HepG2 (cell line): ENCODE results near the gene TGDS. TPM values are rescaled to one million over a fixed set of nuclear protein-coding genes. Genes with fewer than 3 reads are reported as not detected.
A peak's percentile ranks its signal among the peaks of the same experiment; 100 is the strongest.

Source experiments
- ATAC-seq: fragments of 200-7000 bp; cut with Tn5 transposase; 3 replicates; pipeline ENCODE4 v1.9.1; 2020; ENCODE audit warnings: mild to moderate bottlenecking, moderate library complexity
- BruUV-seq: library from RNA; stranded (reverse); fragments of 400-500 nt; replicated peaks from 2 replicates; lab custom pipeline; 2021; lab: Mats Ljungman, UMichigan
- CTCF ChIA-PET: fragments of 300-600 bp; formaldehyde crosslinking; extraction: SDS; loops from one replicate; lab custom pipeline; 2021; ENCODE audit warnings: low total read pairs, inconsistent platforms, low intra/inter-chr PET ratio; lab: Yijun Ruan, JAX
- POLR2A ChIA-PET: fragments of 350-600 bp; sonication (Branson Sonifier 250); formaldehyde crosslinking; loops from one replicate; lab custom pipeline; 2020; ENCODE audit warnings: antibody characterized with exemption, inconsistent platforms; lab: Yijun Ruan, JAX
- DNase-seq: peaks from one replicate; pipeline ENCODE4 v3.0.0-alpha.2; 2015; ENCODE audit warnings: low spot score
- FAIRE-seq: peaks from 3 replicates; lab custom pipeline; 2011; peaks lifted over from hg19 to GRCh38; lab: Jason Lieb, UNC
- H2AFZ ChIP-seq: one replicate; pipeline ENCODE4 v1.6.1; 2011; ENCODE audit warnings: low read length, inconsistent platforms
- H3K27ac ChIP-seq: fragments of 300-600 bp; 3 replicates; pipeline ENCODE4 v1.8.0; 2011; ENCODE audit warnings: mixed run types, mild to moderate bottlenecking, mixed read lengths, low read length, inconsistent platforms; ENCODE audit not compliant: insufficient read depth; ENCODE audit errors: extremely low read length
- H3K27me3 ChIP-seq, 2 experiments: fragments of 200-600 bp in 1 of 2; 2 replicates in 1 of 2; 3 replicates in 1 of 2; pipeline versions ENCODE4 v1.6.0 to v1.8.0; 2011; ENCODE audit warnings: low read length in 2 of 2, mild to moderate bottlenecking in 2 of 2, moderate library complexity in 2 of 2, inconsistent platforms in 1 of 2; ENCODE audit not compliant: insufficient read depth in 2 of 2, control insufficient read depth in 1 of 2
- H3K36me3 ChIP-seq, 2 experiments: fragments of 200-600 bp in 1 of 2; replicated peaks in 1 of 2; 2 replicates in 1 of 2; 3 replicates in 1 of 2; pipeline versions ENCODE4 v1.5.1 to v1.8.0; 2011; ENCODE audit warnings: low read length in 2 of 2, inconsistent platforms in 1 of 2; ENCODE audit not compliant: insufficient read depth in 2 of 2, control insufficient read depth in 1 of 2
- H3K4me1 ChIP-seq: 2 replicates; pipeline ENCODE4 v1.5.1; 2012; ENCODE audit warnings: low read length, inconsistent platforms; ENCODE audit not compliant: insufficient read depth
- H3K4me2 ChIP-seq: 2 replicates; pipeline ENCODE4 v1.6.0; 2011; ENCODE audit warnings: low read depth, low read length, inconsistent platforms
- H3K4me3 ChIP-seq, 3 experiments: fragments of 200-600 bp in 1 of 3; sonication (generic), shearing (Covaris generic) in 1 of 3; replicated peaks in 1 of 3; 2 replicates each; pipeline ENCODE4 v1.5.1; 2011 to 2016; ENCODE audit warnings: low read length in 3 of 3, inconsistent platforms in 2 of 3, low read depth in 2 of 3, mild to moderate bottlenecking in 2 of 3, control low read depth in 1 of 3, mixed read lengths in 1 of 3; ENCODE audit not compliant: insufficient read depth in 1 of 3
- H3K79me2 ChIP-seq: one replicate; pipeline ENCODE4 v1.6.1; 2011; ENCODE audit warnings: low read length, inconsistent platforms; ENCODE audit not compliant: insufficient read depth
- H3K9ac ChIP-seq: 2 replicates; pipeline ENCODE4 v1.6.0; 2011; ENCODE audit warnings: mild to moderate bottlenecking, low read depth, low read length, inconsistent platforms; ENCODE audit not compliant: insufficient read depth
- H3K9me3 ChIP-seq: 2 replicates; pipeline ENCODE4 v1.5.1; 2012; ENCODE audit warnings: mild to moderate bottlenecking, low read length
- H4K20me1 ChIP-seq: 2 replicates; pipeline ENCODE4 v1.6.0; 2011; ENCODE audit warnings: inconsistent platforms, mild to moderate bottlenecking, low read length, moderate library complexity; ENCODE audit not compliant: insufficient read depth
- ELF4 ChIP-seq: sonication (generic); formaldehyde crosslinking; IDR thresholded peaks from 2 replicates; pipeline ENCODE4 v1.5.0; 2020; ENCODE audit warnings: missing genetic modification reagents, mild to moderate bottlenecking, moderate library complexity, borderline replicate concordance
- MED1 ChIP-seq: sonication (generic); formaldehyde crosslinking; IDR thresholded peaks from 2 replicates; pipeline ENCODE4 v1.4.0; 2020; ENCODE audit warnings: missing genetic modification reagents
- WGBS: methylation state at CpG from one replicate; pipeline ENCODE4 v1.1.6; 2017; ENCODE audit warnings: low lambda C conversion rate; 5-methylcytosine and 5-hydroxymethylcytosine counted together
- in situ Hi-C: cut with HindIII; loops from 2 replicates; pipeline ENCODE4 v1.10.0; 2017; ENCODE audit warnings: low pct_unique_long_range_greater_than_20kb; ENCODE audit not compliant: extremely low pct_ligation_motif_present
- intact Hi-C: fragments of 100-400 bp; cut with micrococcal nuclease; formaldehyde crosslinking; loops from one replicate; pipeline ENCODE4 v1.10.0; 2022; ENCODE audit not compliant: unreplicated experiment
- polyA plus RNA-seq, 8 experiments: library from polyadenylated mRNA; depleted of rRNA in 3 of 8; stranded (reverse) in 7 of 8; unstranded in 1 of 8; fragments of >200 nt; fragmentation: Illumina TruSeq in 4 of 8; extraction: Trizol in 4 of 8; gene quantifications; 2 replicates each; pipeline versions ENCODE4 v1.2.1 to v1.2.3, GENCODE V29; 2011 to 2016; ENCODE audit warnings: low read depth in 4 of 8, missing spikeins in 1 of 8, mixed read lengths in 1 of 8; ENCODE audit not compliant: insufficient read depth in 1 of 8
- total RNA-seq, 5 experiments: library from RNA; depleted of rRNA; stranded (reverse); fragments of >200 nt; fragmentation: Illumina TruSeq; extraction: Trizol; gene quantifications; 2 replicates each; pipeline ENCODE4 v1.2.3, GENCODE V29; 2016; ENCODE audit warnings: low read depth in 1 of 5
- TF ChIP-seq, protein P1 (sequence below): sonication (generic); formaldehyde crosslinking; IDR thresholded peaks from 2 replicates; pipeline ENCODE4 v1.4.0; 2020; ENCODE audit warnings: missing genetic modification reagents, borderline replicate concordance
- TF ChIP-seq, protein P2 (sequence below): sonication (generic); formaldehyde crosslinking; IDR thresholded peaks from 2 replicates; pipeline ENCODE4 v1.4.0; 2020; ENCODE audit warnings: missing genetic modification reagents, borderline replicate concordance

Gene TGDS
- total and polyA plus RNA-seq, 2 of the 13 experiments (the other 11 are each of a cell fraction or from before 2014, with no cell fraction given), result 15.5 to 17.9 TPM

DNA sequence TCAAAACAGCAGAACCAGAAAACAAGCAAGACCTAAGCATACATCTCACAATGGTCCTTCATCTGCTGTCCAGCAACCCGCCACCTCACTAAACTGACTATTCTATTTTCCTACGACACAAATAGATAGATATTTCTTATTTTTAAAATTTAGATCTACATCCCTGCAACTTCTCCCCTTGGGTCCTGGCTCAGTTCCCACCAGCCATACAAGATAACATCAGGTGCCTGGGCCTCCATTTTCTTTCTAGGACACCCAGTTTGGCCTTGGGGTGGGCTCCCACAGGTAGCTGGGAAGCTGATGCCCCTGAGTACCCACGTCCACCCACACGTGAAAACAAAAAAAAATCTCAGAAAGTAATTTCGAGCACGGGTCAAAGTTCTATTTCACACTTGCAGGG, 47.6 kb downstream of the TGDS start:
- H3K4me3 ChIP-seq, result peak overlapping the region; percentile 72 to 92 (median 83)
- ChIA-PET POLR2A (interaction anchor here (1.7 to 2.4 kb wide), 2 partner anchors 48 to 51 kb away, joined by 5 to 22 read pairs; partner anchors contain the start of gene TGDS), CTCF (no interaction called here)
- TF ChIP-seq ELF4 (CRISPR knock-in tag) (0 out of 2 replicates have a peak, but pooled peaks have one; percentile 3), MED1 (CRISPR knock-in tag) (no peak)
- TF ChIP-seq, protein P1, sequence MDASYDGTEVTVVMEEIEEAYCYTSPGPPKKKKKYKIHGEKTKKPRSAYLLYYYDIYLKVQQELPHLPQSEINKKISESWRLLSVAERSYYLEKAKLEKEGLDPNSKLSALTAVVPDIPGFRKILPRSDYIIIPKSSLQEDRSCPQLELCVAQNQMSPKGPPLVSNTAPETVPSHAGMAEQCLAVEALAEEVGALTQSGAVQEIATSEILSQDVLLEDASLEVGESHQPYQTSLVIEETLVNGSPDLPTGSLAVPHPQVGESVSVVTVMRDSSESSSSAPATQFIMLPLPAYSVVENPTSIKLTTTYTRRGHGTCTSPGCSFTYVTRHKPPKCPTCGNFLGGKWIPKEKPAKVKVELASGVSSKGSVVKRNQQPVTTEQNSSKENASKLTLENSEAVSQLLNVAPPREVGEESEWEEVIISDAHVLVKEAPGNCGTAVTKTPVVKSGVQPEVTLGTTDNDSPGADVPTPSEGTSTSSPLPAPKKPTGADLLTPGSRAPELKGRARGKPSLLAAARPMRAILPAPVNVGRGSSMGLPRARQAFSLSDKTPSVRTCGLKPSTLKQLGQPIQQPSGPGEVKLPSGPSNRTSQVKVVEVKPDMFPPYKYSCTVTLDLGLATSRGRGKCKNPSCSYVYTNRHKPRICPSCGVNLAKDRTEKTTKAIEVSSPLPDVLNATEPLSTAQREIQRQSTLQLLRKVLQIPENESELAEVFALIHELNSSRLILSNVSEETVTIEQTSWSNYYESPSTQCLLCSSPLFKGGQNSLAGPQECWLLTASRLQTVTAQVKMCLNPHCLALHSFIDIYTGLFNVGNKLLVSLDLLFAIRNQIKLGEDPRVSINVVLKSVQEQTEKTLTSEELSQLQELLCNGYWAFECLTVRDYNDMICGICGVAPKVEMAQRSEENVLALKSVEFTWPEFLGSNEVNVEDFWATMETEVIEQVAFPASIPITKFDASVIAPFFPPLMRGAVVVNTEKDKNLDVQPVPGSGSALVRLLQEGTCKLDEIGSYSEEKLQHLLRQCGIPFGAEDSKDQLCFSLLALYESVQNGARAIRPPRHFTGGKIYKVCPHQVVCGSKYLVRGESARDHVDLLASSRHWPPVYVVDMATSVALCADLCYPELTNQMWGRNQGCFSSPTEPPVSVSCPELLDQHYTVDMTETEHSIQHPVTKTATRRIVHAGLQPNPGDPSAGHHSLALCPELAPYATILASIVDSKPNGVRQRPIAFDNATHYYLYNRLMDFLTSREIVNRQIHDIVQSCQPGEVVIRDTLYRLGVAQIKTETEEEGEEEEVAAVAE (CRISPR knock-in tag), result no peak
- TF ChIP-seq, protein P2, sequence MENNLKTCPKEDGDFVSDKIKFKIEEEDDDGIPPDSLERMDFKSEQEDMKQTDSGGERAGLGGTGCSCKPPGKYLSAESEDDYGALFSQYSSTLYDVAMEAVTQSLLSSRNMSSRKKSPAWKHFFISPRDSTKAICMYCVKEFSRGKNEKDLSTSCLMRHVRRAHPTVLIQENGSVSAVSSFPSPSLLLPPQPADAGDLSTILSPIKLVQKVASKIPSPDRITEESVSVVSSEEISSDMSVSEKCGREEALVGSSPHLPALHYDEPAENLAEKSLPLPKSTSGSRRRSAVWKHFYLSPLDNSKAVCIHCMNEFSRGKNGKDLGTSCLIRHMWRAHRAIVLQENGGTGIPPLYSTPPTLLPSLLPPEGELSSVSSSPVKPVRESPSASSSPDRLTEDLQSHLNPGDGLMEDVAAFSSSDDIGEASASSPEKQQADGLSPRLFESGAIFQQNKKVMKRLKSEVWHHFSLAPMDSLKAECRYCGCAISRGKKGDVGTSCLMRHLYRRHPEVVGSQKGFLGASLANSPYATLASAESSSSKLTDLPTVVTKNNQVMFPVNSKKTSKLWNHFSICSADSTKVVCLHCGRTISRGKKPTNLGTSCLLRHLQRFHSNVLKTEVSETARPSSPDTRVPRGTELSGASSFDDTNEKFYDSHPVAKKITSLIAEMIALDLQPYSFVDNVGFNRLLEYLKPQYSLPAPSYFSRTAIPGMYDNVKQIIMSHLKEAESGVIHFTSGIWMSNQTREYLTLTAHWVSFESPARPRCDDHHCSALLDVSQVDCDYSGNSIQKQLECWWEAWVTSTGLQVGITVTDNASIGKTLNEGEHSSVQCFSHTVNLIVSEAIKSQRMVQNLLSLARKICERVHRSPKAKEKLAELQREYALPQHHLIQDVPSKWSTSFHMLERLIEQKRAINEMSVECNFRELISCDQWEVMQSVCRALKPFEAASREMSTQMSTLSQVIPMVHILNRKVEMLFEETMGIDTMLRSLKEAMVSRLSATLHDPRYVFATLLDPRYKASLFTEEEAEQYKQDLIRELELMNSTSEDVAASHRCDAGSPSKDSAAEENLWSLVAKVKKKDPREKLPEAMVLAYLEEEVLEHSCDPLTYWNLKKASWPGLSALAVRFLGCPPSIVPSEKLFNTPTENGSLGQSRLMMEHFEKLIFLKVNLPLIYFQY (CRISPR knock-in tag), result no peak
- FAIRE-seq (no peak), ATAC-seq (no peak), DNase-seq (no peak)
- no TSS peak for BruUV-seq
- H3K4me2 ChIP-seq, result peak overlapping the region; percentile 93
- no peaks in the 10 kb centered on the region for H3K27me3 ChIP-seq
- H2AFZ ChIP-seq, result peak overlapping the region; percentile 79
- peak overlapping the region; percentile 74 for H3K27ac ChIP-seq
- peaks cover 33% of the 10 kb centered on the region for H3K4me1 ChIP-seq
- 17% methylated on average over 6 of the region's 6 CpGs for WGBS
- no peaks in the 10 kb centered on the region for H4K20me1 ChIP-seq
- H3K79me2 ChIP-seq, result no peaks in the 10 kb centered on the region
- no peaks in the 10 kb centered on the region for H3K36me3 ChIP-seq
- in situ Hi-C loops (no loop called here), intact Hi-C loops (loop anchor here (5.0 kb wide), 1 partner anchor 111 kb away; no protein-coding TSS in a partner anchor)
- H3K9me3 ChIP-seq, result 0 out of 2 replicates have a peak, but pooled peaks cover 7% of the 10 kb centered on the region
- H3K9ac ChIP-seq, result peak overlapping the region; percentile 72
